Endothelial cell (in vitro differentiated cells): ENCODE results near the gene CFAP99. TPM values are rescaled to one million over a fixed set of nuclear protein-coding genes. Genes with fewer than 3 reads are reported as not detected.

Experiments used
- DNase-seq: peaks from one replicate; pipeline ENCODE4 v3.0.0; 2021; ENCODE audit warnings: low spot score
- H3K27ac Mint-ChIP-seq: one replicate; pipeline ENCODE4 v1.8.0; 2021; ENCODE audit warnings: mixed read lengths, inconsistent platforms; ENCODE audit not compliant: unreplicated experiment
- H3K27me3 Mint-ChIP-seq: one replicate; pipeline ENCODE4 v1.8.0; 2021; ENCODE audit warnings: mild to moderate bottlenecking, moderate library complexity, mixed read lengths, inconsistent platforms; ENCODE audit not compliant: unreplicated experiment
- H3K36me3 Mint-ChIP-seq: one replicate; pipeline ENCODE4 v1.8.0; 2021; ENCODE audit warnings: mild to moderate bottlenecking, low read depth, mixed read lengths, inconsistent platforms; ENCODE audit not compliant: unreplicated experiment
- H3K4me1 Mint-ChIP-seq: one replicate; pipeline ENCODE4 v1.8.0; 2021; ENCODE audit warnings: mild to moderate bottlenecking, mixed read lengths, inconsistent platforms; ENCODE audit not compliant: unreplicated experiment
- H3K4me3 Mint-ChIP-seq: one replicate; pipeline ENCODE4 v1.8.0; 2021; ENCODE audit warnings: mild to moderate bottlenecking, mixed read lengths, inconsistent platforms; ENCODE audit not compliant: unreplicated experiment
- H3K9me3 Mint-ChIP-seq: one replicate; pipeline ENCODE4 v1.8.0; 2021; ENCODE audit warnings: mixed read lengths, inconsistent platforms; ENCODE audit not compliant: unreplicated experiment
- CTCF ChIP-seq: fragments of 200-600 bp; sonication (generic); IDR thresholded peaks from one replicate; pipeline ENCODE4 v1.5.0; 2021; ENCODE audit warnings: antibody characterized with exemption; ENCODE audit not compliant: unreplicated experiment
- total RNA-seq: library from RNA; stranded (reverse); fragmentation: NEBNext Ultra II Directional; extraction: Animal tissue kit (Norgen Biotek cat#: 25700); gene quantifications from one replicate; pipeline ENCODE4 v1.2.1, GENCODE V29; 2021; ENCODE audit not compliant: unreplicated experiment

Gene CFAP99
- total RNA-seq, 1 donor from 2014 or later: not detected

- Mint-ChIP-seq H3K27me3 (no peaks in the 10 kb centered on the region), H3K9me3 (no peaks in the 10 kb centered on the region), H3K4me3 (peak overlapping the region; percentile 40), H3K36me3 (peaks cover 39% of the 10 kb centered on the region), H3K27ac (peak overlapping the region; percentile 4), H3K4me1 (peaks cover 24% of the 10 kb centered on the region)
- TF ChIP-seq CTCF: no peak
- DNase-seq: no peak
Observed at GRCh38 chr4:2492970-2493369, 74.2 kb downstream of the CFAP99 start.

DNA sequence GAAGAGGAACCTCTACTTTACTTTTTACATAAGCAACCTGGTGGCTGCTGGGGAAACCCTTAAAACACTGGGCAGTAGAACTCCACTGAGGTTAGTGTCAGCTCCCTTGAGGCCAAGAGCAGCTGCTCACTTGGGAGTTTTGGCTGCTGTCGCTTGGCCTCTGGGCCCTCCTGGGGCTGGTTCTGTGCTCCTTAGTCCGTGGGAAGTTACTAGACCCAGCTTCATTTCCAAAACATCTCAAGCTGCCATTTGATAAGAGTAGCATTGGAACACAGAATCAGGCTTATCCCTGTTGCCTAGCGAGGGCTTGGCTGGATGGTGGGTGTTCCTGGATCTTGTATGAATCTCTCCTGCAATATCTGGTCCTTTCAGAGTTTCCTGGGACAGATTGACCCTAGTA is 76.2 kb downstream of the CFAP99 start:
- no peak for DNase-seq
- peaks cover 35% of the 10 kb centered on the region for H3K36me3 Mint-ChIP-seq
- H3K27ac Mint-ChIP-seq: no peak overlapping the region
- H3K4me3 Mint-ChIP-seq: no peak overlapping the region
- H3K9me3 Mint-ChIP-seq: no peaks in the 10 kb centered on the region
- no peak for TF ChIP-seq CTCF
- peaks cover 17% of the 10 kb centered on the region for H3K4me1 Mint-ChIP-seq
- no peaks in the 10 kb centered on the region for H3K27me3 Mint-ChIP-seq

- Mint-ChIP-seq H3K4me3 (no peak overlapping the region), H3K36me3 (peaks cover 37% of the 10 kb centered on the region), H3K27me3 (no peaks in the 10 kb centered on the region), H3K9me3 (no peaks in the 10 kb centered on the region), H3K4me1 (peaks cover 10% of the 10 kb centered on the region), H3K27ac (no peak overlapping the region)
- TF ChIP-seq CTCF: no peak
- DNase-seq: no peak
Observed at GRCh38 chr4:2497324-2497723, 78.6 kb downstream of the CFAP99 start.

DNA sequence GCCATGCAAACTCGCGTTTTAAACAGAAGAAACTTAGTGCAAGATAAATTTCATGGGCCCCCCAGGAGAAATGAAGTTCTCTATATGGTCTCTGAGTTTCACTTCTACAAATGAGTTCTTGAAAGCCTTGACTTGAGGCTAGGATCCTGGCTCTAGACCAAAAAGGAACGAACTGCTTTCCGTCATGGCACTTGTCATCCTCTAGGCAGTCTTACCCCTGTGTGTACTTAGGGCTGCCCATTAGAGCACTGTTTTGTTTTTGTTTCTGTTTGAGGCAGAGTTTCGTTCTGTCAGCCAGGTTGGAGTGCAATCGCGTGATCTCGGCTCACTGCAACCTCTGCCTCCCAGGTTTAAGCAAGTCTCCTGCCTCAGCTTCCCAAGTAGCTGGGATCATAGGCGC is 79.2 kb downstream of the CFAP99 start:
- Mint-ChIP-seq H3K27me3 (no peaks in the 10 kb centered on the region), H3K36me3 (peaks cover 31% of the 10 kb centered on the region), H3K9me3 (no peaks in the 10 kb centered on the region), H3K4me1 (peaks cover 4% of the 10 kb centered on the region), H3K4me3 (no peak overlapping the region), H3K27ac (no peak overlapping the region)
- no peak for TF ChIP-seq CTCF
- DNase-seq: no peak

GRCh38 chr4:2500547-2500946 is 81.8 kb downstream of the CFAP99 start:
- TF ChIP-seq CTCF: no peak
- peaks cover 25% of the 10 kb centered on the region for H3K36me3 Mint-ChIP-seq
- no peaks in the 10 kb centered on the region for H3K27me3 Mint-ChIP-seq
- H3K4me3 Mint-ChIP-seq: peak overlapping the region; percentile 19
- H3K9me3 Mint-ChIP-seq: no peaks in the 10 kb centered on the region
- H3K4me1 Mint-ChIP-seq: no peaks in the 10 kb centered on the region
- H3K27ac Mint-ChIP-seq: peak overlapping the region; percentile 22
- no peak for DNase-seq
